Fibroblast of skin of left quadriceps (primary cell): ENCODE results near the gene CNGA3.
A peak's percentile ranks its signal among the peaks of the same experiment; 100 is the strongest.

Source experiments
- DNase-seq, 2 experiments: peaks; one replicate each; pipeline ENCODE4 v3.0.0-alpha.2; 2013; ENCODE audit warnings: low read depth in 2 of 2

The CNGA3 gene

DNA sequence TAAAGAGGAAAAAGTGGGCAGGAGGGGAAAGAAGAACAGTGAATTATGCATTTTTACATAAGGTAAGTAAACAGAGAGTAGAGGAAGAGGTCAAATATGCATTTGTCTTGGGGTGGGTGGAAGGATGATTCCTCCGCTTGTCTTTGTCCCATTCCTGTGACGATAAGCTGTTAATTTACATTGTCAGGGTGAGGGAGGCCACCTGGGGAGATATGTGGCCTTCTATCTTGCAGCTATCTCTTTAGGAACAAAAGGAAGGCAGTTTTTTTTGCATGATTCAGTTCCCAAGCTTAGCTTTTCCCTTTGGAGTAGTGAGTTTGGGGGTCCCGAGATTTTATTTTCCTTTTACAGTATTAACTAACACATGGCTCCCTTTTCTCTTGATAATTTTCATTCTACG, 96.2 kb downstream of the CNGA3 start:
- no peak for DNase-seq

DNA sequence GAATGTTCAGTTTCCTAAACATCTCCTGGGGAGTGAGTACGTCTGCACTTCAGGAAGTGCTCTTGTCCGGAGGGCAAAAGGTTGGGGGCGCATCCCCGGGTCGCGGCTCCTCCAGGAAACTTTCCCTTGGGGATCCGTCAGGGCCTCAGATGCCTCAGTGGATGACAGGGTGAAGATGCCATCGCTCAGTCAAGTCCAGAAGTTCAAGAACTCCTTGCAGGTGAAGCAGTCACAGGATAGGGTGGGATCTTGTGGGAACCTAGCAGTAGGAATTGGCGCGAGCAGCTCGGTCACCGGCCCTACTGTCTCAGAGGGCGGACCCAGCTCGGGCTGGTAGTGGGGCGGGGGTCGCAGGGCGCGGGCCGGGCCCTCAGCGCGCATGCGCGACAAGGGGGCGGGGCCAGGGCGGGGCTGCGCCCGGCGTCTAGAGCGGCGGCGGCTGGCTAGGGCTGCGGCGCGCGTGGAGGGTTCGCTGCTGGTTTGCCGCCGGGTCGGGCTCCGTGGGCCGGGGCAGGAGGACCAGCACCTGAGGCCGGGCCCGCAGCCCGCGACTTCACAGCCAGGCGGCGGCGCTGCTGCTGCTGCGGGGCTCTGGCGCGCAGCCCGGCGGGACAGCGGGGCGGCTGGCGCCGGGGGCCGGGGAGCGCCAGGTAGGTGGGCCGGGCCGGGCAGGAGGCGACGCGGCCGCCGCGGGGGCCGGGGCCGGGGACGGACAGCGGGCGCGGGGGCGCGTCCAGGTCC, 98.3 kb downstream of the CNGA3 start, which contains the start of gene INPP4A:
Gene INPP4A, plus strand, starts transcription at position 423 of the 741 bp plus-strand sequence. CDS start 75,191 bp downstream, outside the sequence.
- DNase-seq = peak; percentile 30 to 34

DNA sequence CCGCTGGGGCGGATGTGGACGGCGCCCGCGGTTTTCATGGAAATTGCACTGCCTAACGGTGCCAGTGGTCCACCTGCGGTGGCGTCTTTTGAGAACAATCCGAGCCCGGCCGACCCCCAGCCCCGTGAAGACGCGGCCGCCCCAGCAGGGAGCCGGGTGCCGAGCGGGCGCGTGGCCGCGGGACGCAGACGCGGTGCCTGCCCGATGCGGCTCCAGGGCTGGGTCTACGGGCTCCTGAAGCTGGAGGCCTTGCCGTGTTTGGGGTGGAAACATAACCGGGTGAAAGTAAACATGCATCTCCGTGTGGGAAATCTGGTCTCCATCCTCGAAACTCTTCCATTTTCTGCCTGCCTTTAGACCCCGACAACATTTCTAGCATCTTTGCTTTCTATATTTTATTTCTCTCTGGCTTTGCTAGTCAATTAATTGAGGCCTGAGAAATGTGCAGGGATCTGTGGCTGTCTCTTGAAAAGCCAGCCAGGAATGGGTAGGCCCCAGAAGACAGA, 99.0 kb downstream of the CNGA3 start:
- DNase-seq = no peak

DNA sequence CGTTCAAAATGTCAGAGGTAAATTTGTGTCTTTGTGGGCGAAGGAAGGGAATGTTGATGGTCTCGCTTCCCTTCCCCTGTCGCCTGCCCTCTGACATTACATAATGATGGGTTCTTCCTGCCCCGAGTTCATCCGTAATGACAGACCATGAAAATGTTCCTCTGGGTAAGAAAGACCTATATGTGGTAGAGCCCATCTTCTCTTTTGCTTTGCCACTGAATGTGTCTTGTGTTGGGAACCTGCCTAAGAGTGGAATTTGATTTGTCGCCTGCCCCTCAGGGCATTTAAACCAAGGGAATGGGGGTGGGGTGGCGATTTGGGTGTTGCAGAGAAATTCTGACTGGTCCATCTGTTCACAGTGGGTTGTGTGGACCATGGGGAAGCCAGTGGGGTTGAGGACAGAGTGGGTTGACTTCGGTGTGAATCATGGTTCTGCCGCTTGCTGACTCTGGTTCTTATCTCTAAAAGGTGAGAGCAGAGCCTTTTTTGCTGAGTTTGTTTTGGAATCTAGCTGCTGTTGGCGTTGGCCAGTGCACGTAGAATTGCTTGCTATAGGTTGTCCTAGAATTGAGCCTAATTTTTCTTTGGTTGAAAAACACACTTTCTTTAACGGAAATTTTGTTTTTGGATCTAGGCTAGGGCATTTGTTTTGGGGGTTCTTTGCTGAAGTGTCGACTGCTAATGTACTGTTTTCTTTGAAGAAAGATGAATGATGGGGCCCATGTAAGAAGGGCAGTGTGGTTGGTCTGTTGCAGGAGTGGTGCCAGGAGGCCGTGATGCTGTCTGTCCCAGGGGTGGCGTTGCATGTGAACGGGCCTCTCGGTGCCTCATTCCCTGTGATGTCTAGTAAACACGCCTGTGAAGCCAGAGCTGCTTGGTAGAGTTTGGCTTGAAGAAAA, 99.7 kb downstream of the CNGA3 start:
- DNase-seq = no peak

DNA sequence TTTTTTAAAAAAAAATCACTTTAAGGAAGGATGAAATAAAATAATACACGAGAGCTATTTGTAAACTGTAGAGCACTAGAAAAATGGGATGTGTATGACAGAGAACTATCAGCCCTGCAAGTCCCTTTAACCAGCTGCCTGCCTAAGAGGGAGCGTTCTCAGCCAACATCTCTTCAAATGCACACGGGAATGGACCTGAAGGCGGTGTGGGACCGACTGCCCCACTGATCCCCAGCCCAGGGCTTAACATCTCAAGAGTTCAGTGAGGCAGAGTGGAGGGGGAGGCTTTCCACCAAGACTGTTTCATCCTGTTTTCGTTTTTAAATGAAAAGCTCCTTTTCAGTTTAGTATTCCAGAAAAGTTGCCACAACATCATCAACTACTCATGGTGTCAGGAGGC, 100.6 kb downstream of the CNGA3 start:
- no peak for DNase-seq
